Parathyroid adenoma (tissue), 2 donors: ENCODE measurements around the gene SUGP1.

ENCODE experiments used
- H2AFZ ChIP-seq: fragments of 300-600 bp; sonication (generic); one replicate; pipeline ENCODE4 v1.7.0; 2017; ENCODE audit warnings: antibody characterized with exemption, mild to moderate bottlenecking
- H3K27ac ChIP-seq: fragments of 300-600 bp; sonication (generic); one replicate; pipeline ENCODE4 v1.7.0; 2017
- H3K27me3 ChIP-seq: fragments of 300-600 bp; sonication (generic); one replicate; pipeline ENCODE4 v1.7.0; 2017; ENCODE audit warnings: low read length; ENCODE audit not compliant: control insufficient read depth, insufficient read depth
- H3K36me3 ChIP-seq: fragments of 300-600 bp; sonication (generic); one replicate; pipeline ENCODE4 v1.7.0; 2017; ENCODE audit warnings: low read length; ENCODE audit not compliant: control insufficient read depth, insufficient read depth
- H3K4me1 ChIP-seq: fragments of 300-600 bp; sonication (generic); one replicate; pipeline ENCODE4 v1.7.0; 2017; ENCODE audit warnings: control low read depth
- H3K4me2 ChIP-seq: fragments of 300-600 bp; sonication (generic); one replicate; pipeline ENCODE4 v1.7.0; 2017; ENCODE audit warnings: low read length
- H3K4me3 ChIP-seq: fragments of 300-600 bp; sonication (generic); one replicate; pipeline ENCODE4 v1.7.0; 2017; ENCODE audit warnings: low read depth, low read length
- H3K79me2 ChIP-seq: fragments of 300-600 bp; sonication (generic); one replicate; pipeline ENCODE4 v1.7.0; 2017; ENCODE audit warnings: control low read depth
- H3K9ac ChIP-seq: fragments of 300-600 bp; sonication (generic); one replicate; pipeline ENCODE4 v1.7.0; 2017; ENCODE audit warnings: mild to moderate bottlenecking
- H3K9me3 ChIP-seq: fragments of 300-600 bp; sonication (generic); one replicate; pipeline ENCODE4 v1.7.0; 2017; ENCODE audit warnings: low read length; ENCODE audit not compliant: control insufficient read depth
- TF ChIP-seq, protein P1 (sequence below): fragments of 300-600 bp; sonication (generic); IDR thresholded peaks from one replicate; pipeline ENCODE4 v1.7.0; 2017; ENCODE audit warnings: antibody characterized with exemption, mild to moderate bottlenecking
- donor health status: primary hyperparathyroidism.

Gene SUGP1

DNA sequence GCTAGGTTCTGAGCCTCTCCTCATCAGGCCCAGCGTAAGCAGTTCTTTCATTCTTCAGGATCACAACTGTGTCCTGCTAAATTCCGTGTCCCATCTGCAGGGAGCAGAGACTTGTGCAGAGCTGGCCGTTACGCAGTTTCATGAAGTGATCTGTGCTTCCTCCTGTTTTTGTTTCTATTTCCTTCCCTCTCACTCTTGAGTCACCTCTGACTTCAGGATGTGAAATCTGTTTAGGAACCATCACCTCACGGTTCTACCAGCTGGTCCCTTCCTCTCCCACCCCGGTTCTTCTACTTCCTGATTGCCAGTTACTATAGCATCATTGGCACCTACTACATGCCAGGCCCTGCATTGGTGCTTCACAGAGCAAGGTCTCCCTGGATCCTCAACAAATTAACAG is 8.8 kb upstream of the SUGP1 start:
- H3K9ac ChIP-seq, result no peak overlapping the region
- H3K4me1 ChIP-seq, result no peaks in the 10 kb centered on the region
- H2AFZ ChIP-seq, result no peak overlapping the region
- H3K4me2 ChIP-seq, result no peak overlapping the region
- TF ChIP-seq, protein P1, sequence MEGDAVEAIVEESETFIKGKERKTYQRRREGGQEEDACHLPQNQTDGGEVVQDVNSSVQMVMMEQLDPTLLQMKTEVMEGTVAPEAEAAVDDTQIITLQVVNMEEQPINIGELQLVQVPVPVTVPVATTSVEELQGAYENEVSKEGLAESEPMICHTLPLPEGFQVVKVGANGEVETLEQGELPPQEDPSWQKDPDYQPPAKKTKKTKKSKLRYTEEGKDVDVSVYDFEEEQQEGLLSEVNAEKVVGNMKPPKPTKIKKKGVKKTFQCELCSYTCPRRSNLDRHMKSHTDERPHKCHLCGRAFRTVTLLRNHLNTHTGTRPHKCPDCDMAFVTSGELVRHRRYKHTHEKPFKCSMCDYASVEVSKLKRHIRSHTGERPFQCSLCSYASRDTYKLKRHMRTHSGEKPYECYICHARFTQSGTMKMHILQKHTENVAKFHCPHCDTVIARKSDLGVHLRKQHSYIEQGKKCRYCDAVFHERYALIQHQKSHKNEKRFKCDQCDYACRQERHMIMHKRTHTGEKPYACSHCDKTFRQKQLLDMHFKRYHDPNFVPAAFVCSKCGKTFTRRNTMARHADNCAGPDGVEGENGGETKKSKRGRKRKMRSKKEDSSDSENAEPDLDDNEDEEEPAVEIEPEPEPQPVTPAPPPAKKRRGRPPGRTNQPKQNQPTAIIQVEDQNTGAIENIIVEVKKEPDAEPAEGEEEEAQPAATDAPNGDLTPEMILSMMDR, result no peak
- no peak overlapping the region for H3K4me3 ChIP-seq
- H3K36me3 ChIP-seq, result no peaks in the 10 kb centered on the region
- no peak overlapping the region for H3K27ac ChIP-seq
- H3K9me3 ChIP-seq, result no peaks in the 10 kb centered on the region
- peaks cover 64% of the 10 kb centered on the region for H3K79me2 ChIP-seq
- H3K27me3 ChIP-seq, result no peaks in the 10 kb centered on the region

DNA sequence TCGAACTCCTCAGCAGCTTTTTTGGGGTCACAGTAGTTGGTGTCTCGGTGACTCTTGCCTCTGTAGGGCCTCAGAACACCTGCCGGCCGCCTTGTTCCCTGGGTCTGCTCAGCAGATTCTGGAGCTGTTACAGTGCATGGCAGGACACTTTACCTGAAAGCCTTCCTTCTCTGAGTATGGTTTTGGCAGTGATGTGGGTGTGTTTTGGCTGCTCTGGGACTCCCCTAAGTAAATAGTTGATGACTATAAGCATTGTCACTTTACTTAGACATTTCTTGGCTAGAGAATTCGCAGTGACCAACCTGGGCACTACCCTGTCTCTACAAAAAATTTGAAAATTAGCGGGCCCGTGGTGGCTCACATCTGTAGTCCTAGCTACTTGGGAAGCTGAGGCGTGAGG is 7.4 kb upstream of the SUGP1 start:
- TF ChIP-seq, protein P1, result no peak
- Histone ChIP-seq H3K4me1 (no peaks in the 10 kb centered on the region), H3K4me3 (no peak overlapping the region), H3K27ac (no peak overlapping the region), H2AFZ (no peak overlapping the region), H3K9ac (no peak overlapping the region), H3K4me2 (no peak overlapping the region), H3K79me2 (peaks cover 66% of the 10 kb centered on the region), H3K36me3 (no peaks in the 10 kb centered on the region), H3K9me3 (no peaks in the 10 kb centered on the region), H3K27me3 (no peaks in the 10 kb centered on the region)

DNA sequence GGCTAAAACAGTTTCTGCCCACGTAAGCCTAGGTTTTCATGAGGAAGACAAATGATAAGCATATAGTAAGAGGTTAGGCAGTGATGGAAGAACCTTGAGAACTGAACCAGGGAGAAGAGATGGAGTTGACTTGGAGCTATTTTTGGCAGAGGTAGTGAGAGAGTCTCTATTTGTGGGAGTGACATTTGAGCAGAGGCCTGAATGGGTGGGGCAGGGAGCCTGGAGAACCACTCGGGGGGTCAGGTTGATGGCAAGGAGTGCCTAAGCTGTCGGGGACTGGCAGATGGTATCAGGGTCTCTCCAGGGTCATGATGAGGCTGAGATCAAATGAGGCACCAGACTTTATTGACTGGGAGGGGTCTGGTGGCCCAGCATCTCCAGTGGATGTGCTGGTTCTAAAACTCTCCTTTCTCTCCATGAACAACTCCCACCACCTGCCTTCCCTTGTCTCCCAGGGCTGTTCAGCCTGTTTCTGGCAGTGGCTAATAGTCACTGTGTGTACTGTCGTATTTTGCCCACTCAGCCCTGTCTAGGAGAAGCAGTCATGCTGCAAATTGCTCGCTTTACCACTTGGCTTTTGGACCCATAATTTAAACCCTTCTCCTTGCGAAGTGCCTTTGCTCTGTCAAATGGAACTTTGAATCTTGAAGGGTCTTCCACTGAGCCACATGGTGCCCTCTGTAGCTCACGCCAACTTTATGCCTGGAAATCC is 3.9 kb upstream of the SUGP1 start:
- no peak overlapping the region for H3K9ac ChIP-seq
- H3K4me2 ChIP-seq, result no peak overlapping the region
- TF ChIP-seq, protein P1, result no peak
- H2AFZ ChIP-seq, result no peak overlapping the region
- no peaks in the 10 kb centered on the region for H3K9me3 ChIP-seq
- no peaks in the 10 kb centered on the region for H3K27me3 ChIP-seq
- H3K4me1 ChIP-seq, result peaks cover under 1% of the 10 kb centered on the region
- no peaks in the 10 kb centered on the region for H3K36me3 ChIP-seq
- no peak overlapping the region for H3K27ac ChIP-seq
- no peak overlapping the region for H3K4me3 ChIP-seq
- H3K79me2 ChIP-seq, result peaks cover 75% of the 10 kb centered on the region

DNA sequence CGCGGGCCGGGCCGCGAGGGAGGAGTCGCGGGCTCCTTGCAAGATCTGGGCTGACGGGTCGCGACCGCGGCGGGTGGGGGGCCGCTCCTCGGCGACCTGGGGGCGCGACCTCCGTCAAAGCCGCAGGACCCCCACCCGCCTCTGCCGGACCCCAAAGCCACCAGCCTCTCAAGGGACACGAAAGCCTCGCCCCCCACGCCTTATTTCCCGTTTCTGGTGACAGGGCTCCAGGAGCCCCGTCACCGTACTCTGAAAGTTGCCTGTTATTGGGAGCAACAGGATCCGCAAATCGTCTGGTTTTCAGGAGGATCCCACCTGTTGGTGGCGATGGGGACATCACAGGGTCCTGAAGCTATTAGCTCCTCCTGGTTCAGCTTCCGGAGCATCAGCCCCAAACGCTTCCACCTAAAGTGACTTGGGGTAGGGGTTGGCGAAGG is 850 bp upstream of the SUGP1 start:
- H3K9me3 ChIP-seq, result no peaks in the 10 kb centered on the region
- peak overlapping the region; percentile 88 for H3K4me3 ChIP-seq
- no peaks in the 10 kb centered on the region for H3K36me3 ChIP-seq
- H3K27ac ChIP-seq, result peak overlapping the region; percentile 96
- peak overlapping the region; percentile 94 for H3K9ac ChIP-seq
- peak overlapping the region; percentile 97 for H2AFZ ChIP-seq
- H3K4me1 ChIP-seq, result peaks cover 3% of the 10 kb centered on the region
- H3K27me3 ChIP-seq, result no peaks in the 10 kb centered on the region
- peaks cover 69% of the 10 kb centered on the region for H3K79me2 ChIP-seq
- H3K4me2 ChIP-seq, result peak overlapping the region; percentile 75
- TF ChIP-seq, protein P1, result no peak
